ENCODE data around the gene CDH23. TPM values are rescaled to one million over a fixed set of nuclear protein-coding genes. Genes with fewer than 3 reads are reported as not detected.

CDH23 gene
- polyA plus RNA-seq, 1 donor from 2014 or later: 6.6 TPM

GRCh38 chr10:71444284-71445054 lies 47.7 kb downstream of the CDH23 start:
- Histone ChIP-seq H3K9ac (ENCODE audit: low read length) (no peak overlapping the region), H3K4me2 (ENCODE audit: low read length) (no peak overlapping the region), H3K9me3 (ENCODE audit: low read length) (no peaks in the 10 kb centered on the region), H3K27ac (ENCODE audit: low read length) (no peak overlapping the region), H4K20me1 (ENCODE audit: insufficient read depth) (no peaks in the 10 kb centered on the region), H3K4me3 (ENCODE audit: low read length) (no peak overlapping the region), H2AFZ (ENCODE audit: low read depth, low read length) (no peak overlapping the region), H3F3A (ENCODE audit: insufficient read depth, low read length, poor library complexity, severe bottlenecking) (no peaks in the 10 kb centered on the region), H3K9me2 (ENCODE audit: insufficient read depth, low read length) (no peaks in the 10 kb centered on the region), H3K27me3 (ENCODE audit: insufficient read depth, low read depth, low read length) (no peaks in the 10 kb centered on the region), H3K79me2 (replicated peaks; ENCODE audit: insufficient read depth, low read length) (no peaks in the 10 kb centered on the region), H3K36me3 (ENCODE audit: insufficient read depth, low read length) (no peaks in the 10 kb centered on the region)
- TF ChIP-seq EP300 (conservative IDR thresholded peaks at IDR 0.05; ENCODE audit: poor library complexity, severe bottlenecking): no peak
- TF ChIP-seq POLR2AphosphoS5 (IDR thresholded peaks at IDR 0.05): no peak
- TF ChIP-seq MXI1 (conservative IDR thresholded peaks at IDR 0.05; ENCODE audit: poor library complexity, severe bottlenecking): no peak
- no peak for TF ChIP-seq EZH2 (IDR thresholded peaks at IDR 0.05; ENCODE audit: borderline replicate concordance, insufficient read depth, low read length, poor library complexity, severe bottlenecking)
- TF ChIP-seq REST (IDR thresholded peaks at IDR 0.05; ENCODE audit: borderline replicate concordance): no peak
- no peak for TF ChIP-seq SMC3 (conservative IDR thresholded peaks at IDR 0.05; ENCODE audit: poor library complexity)
- no peak for TF ChIP-seq RAD21 (conservative IDR thresholded peaks at IDR 0.05)
- TF ChIP-seq CTCF (IDR thresholded peaks at IDR 0.05; ENCODE audit: poor library complexity, severe bottlenecking): no peak
- no peak for TF ChIP-seq TAF1 (IDR thresholded peaks at IDR 0.05; ENCODE audit: low read depth)

GRCh38 chr10:71447676-71448075 lies 51.0 kb downstream of the CDH23 start:
- Histone ChIP-seq H3K79me2 (replicated peaks; ENCODE audit: insufficient read depth, low read length) (no peaks in the 10 kb centered on the region), H3K27ac (ENCODE audit: low read length) (no peak overlapping the region), H3K4me2 (ENCODE audit: low read length) (no peak overlapping the region), H3K4me3 (ENCODE audit: low read length) (no peak overlapping the region), H3K27me3 (ENCODE audit: insufficient read depth, low read depth, low read length) (no peaks in the 10 kb centered on the region), H3F3A (ENCODE audit: insufficient read depth, low read length, poor library complexity, severe bottlenecking) (no peaks in the 10 kb centered on the region), H3K9ac (ENCODE audit: low read length) (no peak overlapping the region), H3K36me3 (ENCODE audit: insufficient read depth, low read length) (no peaks in the 10 kb centered on the region), H2AFZ (ENCODE audit: low read depth, low read length) (no peak overlapping the region), H4K20me1 (ENCODE audit: insufficient read depth) (no peaks in the 10 kb centered on the region), H3K9me3 (ENCODE audit: low read length) (no peaks in the 10 kb centered on the region), H3K9me2 (ENCODE audit: insufficient read depth, low read length) (no peaks in the 10 kb centered on the region)
- no peak for TF ChIP-seq POLR2AphosphoS5 (IDR thresholded peaks at IDR 0.05)
- no peak for TF ChIP-seq MXI1 (conservative IDR thresholded peaks at IDR 0.05; ENCODE audit: poor library complexity, severe bottlenecking)
- no peak for TF ChIP-seq EZH2 (IDR thresholded peaks at IDR 0.05; ENCODE audit: borderline replicate concordance, insufficient read depth, low read length, poor library complexity, severe bottlenecking)
- no peak for TF ChIP-seq CTCF (IDR thresholded peaks at IDR 0.05; ENCODE audit: poor library complexity, severe bottlenecking)
- TF ChIP-seq RAD21 (conservative IDR thresholded peaks at IDR 0.05): no peak
- no peak for TF ChIP-seq SMC3 (conservative IDR thresholded peaks at IDR 0.05; ENCODE audit: poor library complexity)
- no peak for TF ChIP-seq TAF1 (IDR thresholded peaks at IDR 0.05; ENCODE audit: low read depth)
- TF ChIP-seq EP300 (conservative IDR thresholded peaks at IDR 0.05; ENCODE audit: poor library complexity, severe bottlenecking): no peak
- TF ChIP-seq REST (IDR thresholded peaks at IDR 0.05; ENCODE audit: borderline replicate concordance): no peak

Measured in neural cell (in vitro differentiated cells).